Measurements from ENCODE around the gene CACFD1. TPM values are rescaled to one million over a fixed set of nuclear protein-coding genes. Genes with fewer than 3 reads are reported as not detected.

CACFD1 gene
- total RNA-seq, 1 donor from 2014 or later, result 6.5 TPM

DNA sequence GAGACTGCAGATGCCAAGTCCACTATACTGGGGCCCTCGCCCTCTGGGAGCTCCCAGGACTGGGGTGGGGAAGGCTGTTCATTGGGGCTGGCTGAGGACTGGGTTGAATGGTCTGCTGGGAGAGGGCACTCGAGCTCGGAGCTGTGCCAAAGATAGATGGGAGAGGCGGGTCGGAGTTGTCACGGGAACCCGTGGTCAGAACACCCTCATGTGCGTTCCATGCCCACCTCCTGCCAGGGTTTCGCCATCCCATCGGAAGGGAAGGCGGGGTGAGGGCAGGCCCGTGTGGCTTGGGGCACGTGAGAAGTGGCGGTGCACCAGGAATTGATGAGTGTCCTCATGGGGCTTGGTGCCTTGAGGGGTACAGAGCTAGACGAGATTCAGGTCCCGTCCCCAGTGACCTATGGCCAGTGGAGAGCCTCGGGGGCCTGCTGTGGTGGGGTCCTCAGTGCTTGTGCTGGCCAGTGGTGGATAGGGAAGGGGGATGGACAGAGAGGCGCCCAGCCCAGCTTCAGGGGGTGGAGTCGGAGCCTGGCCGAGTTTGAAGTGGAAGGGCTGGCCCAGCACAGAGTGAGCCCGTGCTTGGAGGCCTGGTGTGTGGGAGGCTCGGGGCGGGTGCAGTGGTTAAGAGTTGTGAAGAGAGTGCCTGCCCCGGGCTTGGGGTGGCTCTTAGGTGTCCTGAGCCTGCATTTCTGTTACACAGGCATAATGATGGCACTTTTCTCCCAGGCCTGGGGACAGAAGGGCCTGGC, 4.3 kb downstream of the CACFD1 start:
- DNase-seq (ENCODE audit: low read depth in 2 of 2), result no peak

DNA sequence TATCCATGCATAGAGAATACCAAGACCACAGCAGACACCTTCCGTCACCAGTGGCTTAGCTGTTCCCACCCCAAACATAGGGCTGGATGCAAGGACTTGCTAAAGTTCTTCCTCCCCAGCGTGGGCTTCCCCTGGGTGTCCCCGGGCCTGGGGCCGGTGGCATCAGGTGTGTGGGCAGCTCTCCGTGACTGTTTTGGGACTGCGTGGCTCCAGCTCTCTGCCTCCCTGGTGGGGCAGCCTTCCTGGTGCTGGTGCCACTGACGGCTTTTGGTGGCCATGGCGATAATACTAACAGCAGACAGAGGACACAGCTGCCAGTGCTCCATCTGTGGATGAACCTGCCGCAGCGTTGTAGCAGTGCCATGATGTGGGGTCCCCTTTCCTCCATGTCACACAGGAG, 4.9 kb downstream of the CACFD1 start:
- no peak for DNase-seq (ENCODE audit: low read depth in 2 of 2)

DNA sequence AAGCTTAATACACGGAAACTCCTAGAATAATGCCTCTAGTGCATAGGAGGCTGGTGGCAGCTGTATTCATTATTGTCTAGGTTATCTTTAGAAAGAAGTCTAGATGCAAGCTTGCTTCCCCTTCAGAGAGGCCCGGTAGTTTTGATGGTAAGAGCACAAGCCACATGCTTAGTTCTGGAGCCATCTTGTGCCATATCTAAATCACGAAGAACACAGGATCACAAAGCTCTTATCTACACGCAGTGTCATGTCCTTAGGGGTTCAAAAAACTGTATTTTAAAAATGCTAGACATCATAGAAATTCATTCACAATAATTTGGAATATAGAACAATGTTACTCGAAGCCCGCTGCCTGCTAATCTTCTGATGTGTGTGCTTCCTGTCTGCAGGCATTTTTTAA, 6.2 kb downstream of the CACFD1 start:
- DNase-seq (ENCODE audit: low read depth in 2 of 2), result no peak

DNA sequence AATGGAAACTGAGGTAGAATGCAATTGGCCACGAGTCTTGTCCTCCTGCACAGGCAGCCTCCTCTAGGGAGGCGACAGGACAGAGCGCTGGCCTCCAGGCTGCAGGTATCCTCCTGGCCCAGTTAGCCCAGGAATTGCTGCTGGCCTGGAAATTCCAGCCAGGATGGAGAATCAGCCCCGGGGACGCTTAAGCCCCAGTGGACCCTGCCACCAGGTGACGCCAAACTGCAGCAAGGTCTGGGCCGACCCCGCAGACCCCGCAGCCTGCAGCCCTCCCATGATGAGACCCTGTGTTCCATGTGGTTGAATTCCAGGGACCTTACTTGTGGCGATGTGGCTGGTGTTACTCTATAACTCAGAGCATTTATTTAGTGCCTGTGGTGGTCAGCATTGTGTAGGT, 7.3 kb downstream of the CACFD1 start:
- DNase-seq (ENCODE audit: low read depth in 2 of 2), result no peak

DNA sequence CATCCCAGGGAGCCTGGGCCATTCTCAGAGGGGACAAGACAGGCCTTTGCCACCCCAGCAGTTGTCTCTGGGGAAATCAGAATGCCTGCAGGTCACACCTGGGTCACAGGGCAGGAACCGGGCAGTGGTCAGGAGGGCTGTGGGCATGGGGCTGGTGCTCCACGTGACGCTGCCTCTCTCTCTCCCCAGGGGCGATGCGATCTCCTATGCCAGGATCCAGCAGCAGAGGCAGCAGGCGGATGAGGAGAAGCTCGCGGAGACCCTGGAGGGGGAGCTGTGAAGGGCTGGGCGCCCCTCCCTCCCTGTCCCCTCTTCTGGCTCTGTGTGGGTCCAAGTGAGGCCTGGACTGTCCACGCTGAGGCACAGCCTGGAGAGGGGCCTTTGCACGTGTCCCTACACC, 8.6 kb downstream of the CACFD1 start:
- no peak for DNase-seq (ENCODE audit: low read depth in 2 of 2)

DNA sequence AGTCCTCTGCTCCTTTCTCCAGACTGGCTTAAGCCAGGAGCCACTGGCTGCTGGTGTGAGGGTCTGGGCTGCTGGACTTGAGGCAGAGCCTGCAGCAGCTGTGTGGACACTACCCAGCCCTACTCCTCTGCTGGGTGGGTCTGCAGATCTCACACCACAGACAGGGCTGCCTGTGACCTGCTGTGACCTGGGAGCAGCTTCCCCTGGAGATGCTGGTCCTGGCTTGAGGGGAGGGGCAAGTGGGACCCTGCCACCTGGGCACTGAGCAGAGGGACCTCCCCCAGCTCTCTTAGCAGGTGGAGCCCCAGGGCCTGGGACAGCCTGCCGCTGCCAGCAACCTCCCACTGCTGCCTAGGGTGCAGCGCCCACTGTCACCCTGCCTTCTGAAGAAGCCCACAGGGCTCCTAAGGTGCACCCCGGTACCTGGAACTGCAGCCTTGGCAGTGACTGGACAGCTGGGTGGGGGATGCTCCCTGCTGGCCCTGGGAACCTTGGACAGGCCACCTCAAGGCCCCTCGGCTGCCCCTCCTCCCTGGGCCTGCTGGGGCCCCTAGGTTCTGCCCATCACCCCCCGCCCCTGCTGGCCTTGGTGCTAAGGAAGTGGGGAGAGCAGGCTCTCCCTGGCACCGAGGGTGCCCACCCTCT, 9.1 kb downstream of the CACFD1 start:
- no peak for DNase-seq (ENCODE audit: low read depth in 2 of 2)

DNA sequence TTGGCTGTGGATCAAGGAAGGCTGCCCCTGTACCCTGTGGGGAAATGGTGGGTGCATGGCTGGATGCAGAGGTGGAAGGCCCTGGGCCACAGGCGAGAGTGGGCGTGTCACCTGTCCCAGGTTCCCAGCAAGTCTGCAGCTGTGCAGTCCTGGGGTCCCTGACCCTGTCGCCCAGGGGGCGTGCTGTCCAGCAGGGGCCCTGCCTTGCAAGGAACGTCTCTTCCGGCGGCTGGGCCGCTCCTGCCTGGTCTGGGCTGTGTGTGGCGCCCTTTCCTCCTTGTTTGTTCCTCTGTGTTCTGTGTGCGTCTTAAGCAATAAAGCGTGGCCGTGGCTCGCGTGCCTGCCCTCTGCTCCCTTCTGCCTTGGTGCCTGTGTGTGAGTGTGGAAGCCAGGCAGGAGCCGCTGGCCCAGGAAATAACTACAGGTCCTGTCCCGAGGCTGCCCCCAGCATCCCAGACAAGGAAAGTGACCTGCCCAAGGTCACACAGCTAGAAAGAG, 10.7 kb downstream of the CACFD1 start:
- DNase-seq (ENCODE audit: low read depth in 2 of 2), result no peak

DNA sequence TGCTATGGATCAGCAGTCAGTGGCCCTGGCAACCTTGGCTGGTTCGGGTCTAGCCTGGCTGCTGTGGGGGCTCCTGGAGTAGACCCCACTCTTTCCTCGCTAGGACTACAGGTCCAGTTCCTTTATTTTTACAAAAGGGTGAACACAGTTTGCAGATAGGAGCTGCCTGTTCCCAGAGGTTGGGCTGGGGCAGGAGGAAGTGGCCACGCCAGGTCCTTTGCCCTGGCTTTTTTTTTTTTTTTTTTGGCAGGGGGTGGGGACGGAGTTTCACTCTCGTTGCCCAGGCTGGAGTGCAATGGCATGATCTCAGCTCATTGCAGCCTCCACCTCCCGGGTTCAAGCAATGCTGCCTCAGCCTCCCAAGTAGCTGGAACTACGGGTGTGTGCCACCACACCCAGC, 11.2 kb downstream of the CACFD1 start:
- DNase-seq (ENCODE audit: low read depth in 2 of 2), result no peak

GRCh38 chr9:133471551-133472276, 11.9 kb downstream of the CACFD1 start:
- DNase-seq (ENCODE audit: low read depth in 2 of 2), result no peak

DNA sequence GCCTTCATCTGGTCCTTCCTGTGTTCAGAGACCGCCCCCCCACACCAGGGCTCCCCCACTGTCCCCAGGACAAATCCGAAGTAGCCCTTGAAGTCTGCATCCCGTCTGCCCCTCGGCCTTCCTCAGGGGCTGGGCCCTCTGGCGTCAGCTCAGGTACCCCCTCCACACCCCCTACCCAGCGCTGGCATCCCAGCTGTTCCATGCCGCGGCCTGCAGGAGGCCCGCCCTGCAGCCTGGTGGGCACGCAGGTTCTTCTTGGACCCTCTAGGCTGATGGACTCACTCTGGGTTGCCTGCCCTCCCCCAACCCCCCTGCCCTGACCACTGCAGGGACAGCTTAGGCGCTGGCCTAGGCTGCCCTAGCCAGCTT, 12.5 kb downstream of the CACFD1 start:
- no peak for DNase-seq (ENCODE audit: low read depth in 2 of 2)

DNA sequence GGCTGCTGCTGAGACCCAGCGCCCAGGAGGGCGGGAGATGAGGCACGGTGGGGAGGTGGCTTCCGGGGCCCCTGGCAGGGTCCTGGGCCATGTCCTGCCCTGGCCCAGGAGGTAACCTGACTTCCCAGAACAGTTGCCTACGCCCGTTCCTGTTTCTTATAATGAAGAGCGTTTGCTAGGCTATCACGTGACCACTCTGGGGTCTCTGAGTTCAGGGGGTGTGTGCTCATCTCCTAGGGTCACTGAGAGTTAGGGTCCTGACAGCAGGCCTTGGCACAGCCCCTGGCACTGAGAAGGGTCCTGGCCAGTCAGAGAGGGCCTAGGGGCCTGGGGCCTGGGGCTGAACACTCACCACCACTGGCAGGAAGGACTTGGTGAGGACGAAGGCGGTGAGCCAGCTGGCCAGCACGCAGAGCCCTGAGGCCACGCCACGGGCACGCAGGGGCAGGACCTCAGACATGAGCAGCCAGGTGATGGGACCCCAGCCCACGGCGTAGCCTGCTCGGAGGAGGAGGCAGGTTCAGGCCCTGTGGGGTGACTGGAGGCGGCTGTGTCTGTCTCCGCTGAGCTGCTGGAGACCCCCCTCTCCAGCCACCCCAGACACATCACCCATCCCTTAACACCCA, 13.1 kb downstream of the CACFD1 start:
- no peak for DNase-seq (ENCODE audit: low read depth in 2 of 2)

DNA sequence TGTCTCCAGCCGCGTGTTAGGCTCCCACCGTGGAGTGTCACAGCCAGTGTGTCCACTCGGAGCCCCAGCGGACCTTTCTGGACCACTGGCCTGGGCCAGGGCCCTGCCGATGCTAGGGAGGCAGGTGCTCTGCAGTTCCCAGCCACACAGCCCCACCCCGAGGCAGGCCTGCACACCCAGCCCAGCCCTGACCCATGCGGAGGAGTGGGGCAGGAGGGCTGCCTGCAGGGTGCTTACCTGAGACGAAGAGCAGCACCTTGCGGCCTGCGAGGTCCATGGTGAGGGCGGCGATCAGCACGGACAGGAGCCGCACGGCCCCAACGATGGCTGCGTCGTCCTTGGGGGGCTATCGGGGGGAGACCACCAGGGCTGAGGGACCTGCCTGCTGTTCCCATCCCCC, 14.0 kb downstream of the CACFD1 start:
- DNase-seq (ENCODE audit: low read depth in 2 of 2), result no peak

- no peak for DNase-seq (ENCODE audit: low read depth in 2 of 2)
Measured at GRCh38 chr9:133474215-133474614, 14.4 kb downstream of the CACFD1 start.

DNA sequence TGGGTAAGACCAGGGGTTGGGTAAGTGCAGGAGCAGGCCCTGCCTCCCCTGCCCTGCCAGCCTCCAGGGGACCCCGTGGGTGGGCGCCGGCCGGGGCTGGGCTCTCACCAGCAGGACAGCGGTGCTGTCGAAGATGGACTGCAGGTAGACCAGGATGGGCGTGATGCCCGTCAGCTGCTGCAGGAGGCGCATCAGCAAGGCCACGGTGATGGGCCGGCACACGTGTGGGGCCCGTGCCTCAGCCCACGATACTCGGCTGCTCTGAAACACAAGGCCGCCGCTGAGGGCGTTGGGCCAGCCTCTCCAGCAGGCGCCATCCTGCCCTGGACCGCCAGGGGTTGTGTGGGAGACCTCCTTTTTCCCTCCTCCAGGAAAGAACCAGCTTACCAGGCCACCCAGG, 15.1 kb downstream of the CACFD1 start:
- no peak for DNase-seq (ENCODE audit: low read depth in 2 of 2)

DNA sequence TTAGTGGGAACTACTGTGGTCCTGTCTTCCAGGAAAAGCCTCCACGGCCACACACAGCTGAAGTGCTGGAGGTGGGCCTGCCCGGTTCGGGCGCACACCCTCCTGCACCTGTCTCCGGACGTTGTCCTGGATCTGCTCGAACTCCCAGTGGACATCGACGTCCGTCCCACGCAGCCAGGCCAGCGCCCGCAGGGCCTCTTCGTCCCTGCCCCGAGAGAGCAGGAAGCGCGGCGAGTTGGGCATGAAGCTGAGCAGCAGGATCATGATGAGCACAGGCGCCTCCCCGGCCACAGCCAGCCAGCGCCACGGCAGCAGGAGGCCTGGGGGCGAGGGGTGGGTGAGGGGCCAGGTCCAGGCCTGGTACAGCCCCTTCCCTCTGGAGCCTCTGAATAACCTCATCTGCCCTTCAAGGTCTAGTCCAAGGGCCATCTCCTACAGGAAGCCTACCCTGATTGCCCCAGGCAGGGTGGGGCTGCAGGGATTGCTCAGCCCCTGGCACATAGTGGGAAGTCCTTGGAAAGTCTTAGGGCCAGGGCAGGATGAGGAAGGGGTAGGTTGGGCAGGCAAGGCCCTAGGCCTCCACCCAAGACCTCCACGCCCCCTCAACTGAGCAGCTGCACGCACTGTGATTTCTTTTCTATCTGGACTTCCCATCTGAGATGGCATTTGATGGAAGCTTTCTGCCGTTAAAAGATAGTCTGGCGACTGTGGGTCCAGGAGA, 15.7 kb downstream of the CACFD1 start:
- DNase-seq (ENCODE audit: low read depth in 2 of 2), result no peak

- DNase-seq (ENCODE audit: low read depth in 2 of 2), result no peak
Measured at GRCh38 chr9:133476036-133476931, 16.5 kb downstream of the CACFD1 start.

DNA sequence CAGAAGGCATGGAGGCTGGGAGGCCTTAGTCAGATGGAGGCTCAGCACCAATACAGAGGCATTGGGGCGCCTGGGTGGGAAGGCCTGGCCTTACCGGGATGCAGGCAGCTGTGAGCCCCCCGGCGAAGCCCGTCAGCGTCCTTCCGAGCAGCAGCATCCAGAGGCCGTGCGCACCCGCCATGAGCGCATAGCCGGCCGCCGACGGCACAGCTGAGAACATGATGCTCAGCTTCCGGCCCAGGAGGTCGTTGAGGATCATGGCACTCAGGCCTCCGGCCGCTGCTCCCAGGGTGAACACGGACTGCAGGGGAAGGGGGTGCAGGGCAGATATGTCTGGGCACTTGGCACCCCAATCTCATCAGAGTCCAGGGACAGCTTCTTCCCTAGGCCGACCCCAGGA, 17.2 kb downstream of the CACFD1 start:
- no peak for DNase-seq (ENCODE audit: low read depth in 2 of 2)

DNA sequence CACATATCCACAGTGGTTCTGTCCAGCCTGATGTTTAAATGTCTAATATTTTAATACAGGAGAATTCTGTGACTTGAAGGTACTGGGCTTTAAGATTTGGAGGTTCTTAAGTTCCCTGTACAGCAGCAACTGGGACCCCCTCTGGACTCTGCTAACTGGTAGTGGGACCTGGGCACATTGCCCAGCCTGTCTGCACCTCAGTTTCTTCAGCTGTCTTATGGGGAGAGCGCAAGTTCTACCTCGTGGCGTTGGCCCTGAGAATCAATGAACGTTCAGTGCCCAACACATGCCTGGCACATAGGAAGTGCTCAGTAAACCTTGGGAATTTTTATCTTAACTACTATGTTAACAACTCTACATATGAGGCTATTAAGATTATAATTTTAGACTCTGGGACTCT, 17.7 kb downstream of the CACFD1 start:
- DNase-seq (ENCODE audit: low read depth in 2 of 2), result no peak

GRCh38 chr9:133477992-133478850, 18.4 kb downstream of the CACFD1 start:
- peak in 1 of 2 donors; percentile 73 for DNase-seq (ENCODE audit: low read depth in 2 of 2)

Measured in dermis microvascular lymphatic vessel endothelial cell (primary cell).